ENCODE data around the gene EPHB3. TPM values are rescaled to one million over a fixed set of nuclear protein-coding genes. Genes with fewer than 3 reads are reported as not detected.

EPHB3 gene
- total and polyA plus RNA-seq, 10 of the 15 experiments (the other 5 are each of a cell fraction or from before 2014, with no cell fraction given) = 0.09 TPM; not detected in 9

DNA sequence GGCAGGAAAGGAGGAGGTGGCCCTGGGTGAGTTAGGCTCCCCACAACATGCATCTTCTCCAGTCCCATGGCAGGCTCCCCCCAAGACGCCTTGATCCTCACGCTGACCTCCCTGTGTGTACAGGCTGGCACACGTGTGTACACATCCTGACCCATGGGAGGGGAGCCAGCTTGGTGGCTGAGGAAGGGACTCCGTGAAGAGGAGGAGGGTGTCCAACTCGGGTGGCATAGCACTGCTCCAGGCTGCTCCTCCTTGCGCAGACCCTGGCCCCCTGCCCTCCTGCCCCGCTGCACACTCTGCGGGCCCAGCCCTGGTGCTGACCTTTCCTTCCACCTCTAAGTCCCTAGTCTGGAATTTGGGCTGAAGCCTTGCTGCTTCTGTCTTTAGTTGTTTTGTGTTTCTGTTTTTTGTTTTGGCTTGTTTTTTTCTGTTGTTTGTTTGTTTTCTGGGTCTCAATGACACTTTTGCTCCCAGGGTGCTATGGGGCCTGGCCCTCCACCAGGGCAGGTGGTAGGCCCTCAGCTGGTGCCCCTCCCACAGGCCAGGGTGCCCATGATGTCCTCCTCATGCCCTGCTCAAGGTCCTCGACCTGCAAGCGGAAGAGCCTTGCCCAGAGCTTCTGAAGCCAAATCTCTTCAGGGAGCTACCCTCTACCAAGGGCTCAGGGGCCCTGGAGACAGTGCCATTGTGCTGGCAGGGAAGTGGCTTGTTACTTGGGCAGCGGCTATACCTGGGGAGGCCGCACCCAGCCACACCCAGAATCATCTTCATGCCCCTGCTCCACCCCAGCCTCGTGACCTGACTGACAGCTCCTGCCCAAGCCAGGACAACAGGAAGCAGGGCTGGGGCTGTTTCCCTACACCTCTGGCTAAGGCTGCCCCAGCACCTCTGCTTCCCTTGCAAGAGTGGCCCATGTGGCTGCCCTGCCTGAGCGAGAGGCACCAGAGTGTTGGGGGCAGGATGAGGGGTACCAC is 5.1 kb downstream of the EPHB3 start:
- Histone ChIP-seq H3K4me2 (ENCODE audit: control insufficient read depth, insufficient read depth) (no peak overlapping the region), H3K79me2 (ENCODE audit: control insufficient read depth, insufficient read depth, low read length) (no peaks in the 10 kb centered on the region), H2AFZ (ENCODE audit: control insufficient read depth, low read depth, low read length) (no peak overlapping the region), H3K36me3 (ENCODE audit: control insufficient read depth in 2 of 2, insufficient read depth in 2 of 2, low read length in 1 of 2) (no peaks in the 10 kb centered on the region), H4K20me1 (ENCODE audit: control insufficient read depth, insufficient read depth) (no peaks in the 10 kb centered on the region), H3K9me3 (replicated peaks; ENCODE audit: control insufficient read depth, insufficient read depth, low read length) (no peaks in the 10 kb centered on the region), H3K4me3 (no peak overlapping the region), H3K27me3 (replicated peaks in 1 of 2; ENCODE audit: control insufficient read depth in 2 of 2, insufficient read depth in 2 of 2, low read length in 1 of 2) (peaks cover 9 to 15% of the 10 kb centered on the region in 2 experiments), H3K9ac (ENCODE audit: control insufficient read depth, insufficient read depth, low read length) (no peak overlapping the region), H3K27ac (ENCODE audit: control insufficient read depth, insufficient read depth) (no peak overlapping the region), H3K4me1 (ENCODE audit: control insufficient read depth, insufficient read depth, low read length) (no peaks in the 10 kb centered on the region)
- ChIA-PET CTCF (interaction anchor here (2.0 kb wide), 1 partner anchor 212 kb away, joined by 8 read pairs; no protein-coding TSS in a partner anchor), POLR2A (no interaction called here), RAD21 (ENCODE audit: unreplicated experiment) (no interaction called here), SMC1A (ENCODE audit: uncharacterized antibody, unreplicated experiment) (no interaction called here)
- ATAC-seq (no peak), DNase-seq (ENCODE audit: low read depth, low spot score) (no peak), FAIRE-seq (no peak)
- BruUV-seq (replicated peaks) = no TSS peak
- 21% methylated on average over 14 of the region's 14 CpGs for WGBS (ENCODE audit: insufficient coverage, insufficient replicate concordance, low lambda C conversion rate, missing lambda C conversion rate)
- in situ Hi-C loops (cut with MboI) (no loop called here), intact Hi-C loops (cut with micrococcal nuclease; ENCODE audit: unreplicated experiment) (no loop called here)
- no peak for TF ChIP-seq ESRRA (IDR thresholded peaks at IDR 0.05; ENCODE audit: low read length)

DNA sequence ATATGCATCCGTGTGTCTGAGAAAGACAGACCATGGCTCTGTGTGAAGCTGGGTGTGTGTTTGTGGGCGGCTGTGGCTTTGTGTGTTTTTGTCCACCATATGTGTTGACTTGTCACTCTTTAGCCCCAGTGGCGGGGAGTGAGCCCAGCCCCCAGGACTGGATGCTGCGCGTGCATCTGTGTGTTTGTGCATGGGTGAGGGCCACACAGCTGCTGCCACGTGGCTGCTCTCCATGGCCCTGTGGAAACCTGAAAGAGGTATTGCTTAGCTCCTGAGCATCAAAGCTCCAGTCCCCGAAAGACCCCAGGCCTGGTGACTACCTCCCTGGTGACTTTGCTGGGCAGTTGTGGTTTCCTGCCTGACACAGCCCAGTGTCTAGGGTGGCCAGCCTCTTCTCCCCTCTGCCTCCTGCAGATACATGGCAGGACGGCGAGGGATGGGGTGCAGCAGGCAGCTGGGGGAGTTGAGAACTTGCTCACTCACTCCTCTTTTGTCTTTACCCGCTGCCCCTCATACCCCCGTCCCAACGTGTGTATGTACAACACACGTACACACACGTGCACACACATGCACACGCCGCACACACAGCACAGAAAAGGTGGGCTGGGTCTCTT is 6.5 kb downstream of the EPHB3 start:
- SMC1A ChIA-PET (ENCODE audit: uncharacterized antibody, unreplicated experiment) = no interaction called here

More for the DNA sequence above, 6.5 kb downstream of the EPHB3 start:
- Histone ChIP-seq H4K20me1 (ENCODE audit: control insufficient read depth, insufficient read depth) (no peaks in the 10 kb centered on the region), H2AFZ (ENCODE audit: control insufficient read depth, low read depth, low read length) (no peak overlapping the region), H3K27ac (ENCODE audit: control insufficient read depth, insufficient read depth) (no peak overlapping the region), H3K4me2 (ENCODE audit: control insufficient read depth, insufficient read depth) (no peak overlapping the region), H3K4me1 (ENCODE audit: control insufficient read depth, insufficient read depth, low read length) (no peaks in the 10 kb centered on the region), H3K27me3 (replicated peaks in 1 of 2; ENCODE audit: control insufficient read depth in 2 of 2, insufficient read depth in 2 of 2, low read length in 1 of 2) (peaks cover 6 to 15% of the 10 kb centered on the region in 2 experiments), H3K79me2 (ENCODE audit: control insufficient read depth, insufficient read depth, low read length) (no peaks in the 10 kb centered on the region), H3K4me3 (no peak overlapping the region), H3K9ac (ENCODE audit: control insufficient read depth, insufficient read depth, low read length) (no peak overlapping the region), H3K9me3 (replicated peaks; ENCODE audit: control insufficient read depth, insufficient read depth, low read length) (no peaks in the 10 kb centered on the region), H3K36me3 (ENCODE audit: control insufficient read depth in 2 of 2, insufficient read depth in 2 of 2, low read length in 1 of 2) (no peaks in the 10 kb centered on the region)
- FAIRE-seq = no peak
- WGBS (ENCODE audit: insufficient coverage, insufficient replicate concordance, low lambda C conversion rate, missing lambda C conversion rate) = 54% methylated on average over 16 of the region's 16 CpGs
- ChIA-PET POLR2A (no interaction called here), CTCF (no interaction called here), RAD21 (ENCODE audit: unreplicated experiment) (no interaction called here)
- intact Hi-C loops (cut with micrococcal nuclease; ENCODE audit: unreplicated experiment) (no loop called here), in situ Hi-C loops (cut with MboI) (no loop called here)
- BruUV-seq (replicated peaks) = no TSS peak
- DNase-seq (ENCODE audit: low read depth, low spot score) = no peak
- TF ChIP-seq HDGF (IDR thresholded peaks at IDR 0.05) = no peak
- no peak for TF ChIP-seq NR2C1 (IDR thresholded peaks at IDR 0.05)
- TF ChIP-seq, protein P1, sequence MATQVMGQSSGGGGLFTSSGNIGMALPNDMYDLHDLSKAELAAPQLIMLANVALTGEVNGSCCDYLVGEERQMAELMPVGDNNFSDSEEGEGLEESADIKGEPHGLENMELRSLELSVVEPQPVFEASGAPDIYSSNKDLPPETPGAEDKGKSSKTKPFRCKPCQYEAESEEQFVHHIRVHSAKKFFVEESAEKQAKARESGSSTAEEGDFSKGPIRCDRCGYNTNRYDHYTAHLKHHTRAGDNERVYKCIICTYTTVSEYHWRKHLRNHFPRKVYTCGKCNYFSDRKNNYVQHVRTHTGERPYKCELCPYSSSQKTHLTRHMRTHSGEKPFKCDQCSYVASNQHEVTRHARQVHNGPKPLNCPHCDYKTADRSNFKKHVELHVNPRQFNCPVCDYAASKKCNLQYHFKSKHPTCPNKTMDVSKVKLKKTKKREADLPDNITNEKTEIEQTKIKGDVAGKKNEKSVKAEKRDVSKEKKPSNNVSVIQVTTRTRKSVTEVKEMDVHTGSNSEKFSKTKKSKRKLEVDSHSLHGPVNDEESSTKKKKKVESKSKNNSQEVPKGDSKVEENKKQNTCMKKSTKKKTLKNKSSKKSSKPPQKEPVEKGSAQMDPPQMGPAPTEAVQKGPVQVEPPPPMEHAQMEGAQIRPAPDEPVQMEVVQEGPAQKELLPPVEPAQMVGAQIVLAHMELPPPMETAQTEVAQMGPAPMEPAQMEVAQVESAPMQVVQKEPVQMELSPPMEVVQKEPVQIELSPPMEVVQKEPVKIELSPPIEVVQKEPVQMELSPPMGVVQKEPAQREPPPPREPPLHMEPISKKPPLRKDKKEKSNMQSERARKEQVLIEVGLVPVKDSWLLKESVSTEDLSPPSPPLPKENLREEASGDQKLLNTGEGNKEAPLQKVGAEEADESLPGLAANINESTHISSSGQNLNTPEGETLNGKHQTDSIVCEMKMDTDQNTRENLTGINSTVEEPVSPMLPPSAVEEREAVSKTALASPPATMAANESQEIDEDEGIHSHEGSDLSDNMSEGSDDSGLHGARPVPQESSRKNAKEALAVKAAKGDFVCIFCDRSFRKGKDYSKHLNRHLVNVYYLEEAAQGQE (IDR thresholded peaks at IDR 0.05; ENCODE audit: low read depth, low read length) = no peak
- TF ChIP-seq RAD21 (IDR thresholded peaks at IDR 0.05; ENCODE audit: insufficient read depth, low read depth, low read length) = no peak
- TF ChIP-seq BHLHE40 (IDR thresholded peaks at IDR 0.05; ENCODE audit: borderline replicate concordance in 1 of 2, low read depth in 2 of 2, low read length in 1 of 2) = no peak
- TF ChIP-seq ZNF24 (IDR thresholded peaks at IDR 0.05) = no peak
- ATAC-seq = no peak

All from GM12878 (cell line).